ENCODE data around the gene NR1I2. TPM values are rescaled to one million over a fixed set of nuclear protein-coding genes. Genes with fewer than 3 reads are reported as not detected.

The NR1I2 gene
- total RNA-seq, 1 donor from 2014 or later: 0.23 TPM

- no peaks in the 10 kb centered on the region for H3K9me3 Mint-ChIP-seq (ENCODE audit: unreplicated experiment)
- H3K27me3 Mint-ChIP-seq (ENCODE audit: unreplicated experiment): peaks cover 5% of the 10 kb centered on the region
- peaks cover 13% of the 10 kb centered on the region for H3K4me1 Mint-ChIP-seq (ENCODE audit: unreplicated experiment)
- no peak overlapping the region for H3K4me3 Mint-ChIP-seq (ENCODE audit: unreplicated experiment)
- no peak for DNase-seq (ENCODE audit: low spot score)
- H3K27ac Mint-ChIP-seq (ENCODE audit: unreplicated experiment): no peak overlapping the region
- no peaks in the 10 kb centered on the region for H3K36me3 Mint-ChIP-seq (ENCODE audit: low read depth, unreplicated experiment)
- no peak for TF ChIP-seq CTCF (IDR thresholded peaks at IDR 0.05; ENCODE audit: unreplicated experiment)
Observed at GRCh38 chr3:119818937-119819336, 37.0 kb downstream of the NR1I2 start.

GRCh38 chr3:119819806-119820205, 37.9 kb downstream of the NR1I2 start:
- Mint-ChIP-seq H3K4me3 (ENCODE audit: unreplicated experiment) (no peak overlapping the region), H3K4me1 (ENCODE audit: unreplicated experiment) (peaks cover 21% of the 10 kb centered on the region), H3K36me3 (ENCODE audit: low read depth, unreplicated experiment) (peaks cover 3% of the 10 kb centered on the region), H3K27me3 (ENCODE audit: unreplicated experiment) (peaks cover 5% of the 10 kb centered on the region), H3K27ac (ENCODE audit: unreplicated experiment) (no peak overlapping the region), H3K9me3 (ENCODE audit: unreplicated experiment) (no peaks in the 10 kb centered on the region)
- no peak for DNase-seq (ENCODE audit: low spot score)
- TF ChIP-seq CTCF (IDR thresholded peaks at IDR 0.05; ENCODE audit: unreplicated experiment): no peak

DNA sequence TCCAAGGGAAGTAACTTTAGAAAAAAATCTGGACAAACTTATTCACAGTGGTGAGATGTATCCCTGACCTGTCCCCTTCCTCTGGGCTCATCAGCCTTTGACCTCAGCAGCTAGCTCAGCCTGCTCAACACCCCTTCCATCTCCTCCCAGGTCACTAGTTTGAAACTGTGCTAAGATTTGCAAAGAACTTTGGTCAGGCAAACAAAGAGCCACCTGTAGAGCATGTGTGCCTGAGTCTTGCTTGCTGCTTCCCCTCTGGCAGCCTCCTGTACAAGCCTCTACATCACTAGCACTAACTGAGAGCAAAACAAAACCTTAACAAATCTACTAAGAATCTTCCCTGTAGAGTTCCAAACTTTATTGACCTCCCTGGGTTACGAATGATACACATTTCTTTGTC, 43.9 kb downstream of the NR1I2 start:
- Mint-ChIP-seq H3K9me3 (ENCODE audit: unreplicated experiment) (no peaks in the 10 kb centered on the region), H3K27ac (ENCODE audit: unreplicated experiment) (peak overlapping the region; percentile 3), H3K4me3 (ENCODE audit: unreplicated experiment) (no peak overlapping the region), H3K4me1 (ENCODE audit: unreplicated experiment) (peaks cover 22% of the 10 kb centered on the region), H3K36me3 (ENCODE audit: low read depth, unreplicated experiment) (peaks cover 10% of the 10 kb centered on the region), H3K27me3 (ENCODE audit: unreplicated experiment) (no peaks in the 10 kb centered on the region)
- TF ChIP-seq CTCF (IDR thresholded peaks at IDR 0.05; ENCODE audit: unreplicated experiment): no peak
- DNase-seq (ENCODE audit: low spot score): no peak

DNA sequence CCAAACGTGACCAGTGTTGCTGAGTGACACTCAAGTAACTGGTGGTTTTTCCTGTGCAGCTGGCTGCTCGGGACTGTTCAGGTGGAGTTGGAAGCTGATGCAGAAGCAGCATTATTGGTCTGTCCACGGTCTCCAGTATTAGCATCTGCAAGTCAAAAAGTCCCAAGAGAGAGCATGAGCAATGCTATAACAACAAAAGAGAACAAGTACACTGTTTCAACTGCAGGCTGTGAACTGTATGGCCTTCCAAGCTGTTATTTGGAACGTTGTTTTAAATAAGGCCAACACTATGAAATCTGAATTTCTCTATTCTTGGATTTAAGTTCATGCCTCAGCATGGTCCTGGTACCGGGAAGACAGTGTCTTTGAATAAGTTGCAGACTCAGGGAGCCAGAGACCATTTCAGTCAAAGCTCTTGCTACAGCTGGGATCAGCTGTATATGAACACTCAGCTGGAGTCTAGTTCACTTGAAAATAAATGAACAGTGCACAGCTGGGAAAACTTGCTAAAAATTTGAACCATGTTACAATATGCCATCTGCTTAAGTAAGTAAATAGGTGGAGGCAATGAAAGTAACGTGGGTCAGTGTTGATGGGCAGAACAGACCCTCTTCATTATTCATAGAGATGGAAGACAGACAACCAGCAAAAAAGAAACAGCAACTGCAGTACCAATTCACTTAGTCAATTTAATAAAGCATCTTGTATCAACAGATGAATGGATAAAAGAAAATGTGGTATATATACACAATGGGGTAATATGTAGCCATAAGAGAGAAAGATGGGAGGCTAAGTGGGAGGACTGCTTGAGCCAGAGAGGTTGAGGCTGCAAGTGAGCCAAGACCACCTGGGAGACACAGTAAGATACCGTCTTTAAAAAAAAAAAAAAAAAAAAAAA, 45.1 kb downstream of the NR1I2 start:
- DNase-seq (ENCODE audit: low spot score): no peak
- no peak overlapping the region for H3K4me3 Mint-ChIP-seq (ENCODE audit: unreplicated experiment)
- peaks cover 28% of the 10 kb centered on the region for H3K4me1 Mint-ChIP-seq (ENCODE audit: unreplicated experiment)
- H3K27me3 Mint-ChIP-seq (ENCODE audit: unreplicated experiment): no peaks in the 10 kb centered on the region
- no peak overlapping the region for H3K27ac Mint-ChIP-seq (ENCODE audit: unreplicated experiment)
- peaks cover 10% of the 10 kb centered on the region for H3K36me3 Mint-ChIP-seq (ENCODE audit: low read depth, unreplicated experiment)
- no peak for TF ChIP-seq CTCF (IDR thresholded peaks at IDR 0.05; ENCODE audit: unreplicated experiment)
- no peaks in the 10 kb centered on the region for H3K9me3 Mint-ChIP-seq (ENCODE audit: unreplicated experiment)

GRCh38 chr3:119829420-119829819, 47.5 kb downstream of the NR1I2 start:
- H3K9me3 Mint-ChIP-seq (ENCODE audit: unreplicated experiment): no peaks in the 10 kb centered on the region
- no peaks in the 10 kb centered on the region for H3K27me3 Mint-ChIP-seq (ENCODE audit: unreplicated experiment)
- no peak overlapping the region for H3K27ac Mint-ChIP-seq (ENCODE audit: unreplicated experiment)
- H3K4me3 Mint-ChIP-seq (ENCODE audit: unreplicated experiment): no peak overlapping the region
- peaks cover 23% of the 10 kb centered on the region for H3K4me1 Mint-ChIP-seq (ENCODE audit: unreplicated experiment)
- no peak for TF ChIP-seq CTCF (IDR thresholded peaks at IDR 0.05; ENCODE audit: unreplicated experiment)
- no peak for DNase-seq (ENCODE audit: low spot score)
- peaks cover 10% of the 10 kb centered on the region for H3K36me3 Mint-ChIP-seq (ENCODE audit: low read depth, unreplicated experiment)

All from endothelial cell (in vitro differentiated cells).